Thyroid gland (tissue), 4 donors: ENCODE data around the gene PKP2. TPM values are rescaled to one million over a fixed set of nuclear protein-coding genes. Genes with fewer than 3 reads are reported as not detected.
A peak's percentile ranks its signal among the peaks of the same experiment; 100 is the strongest.

Experiments
- DNase-seq, 2 donors: peaks; one replicate each; pipeline ENCODE4 v3.0.0-alpha.2; 2019
- H3K27ac ChIP-seq, 3 donors: fragments of 200-600 bp; sonication (generic); 1 replicate in 2 of 3; 2 replicates in 1 of 3; pipeline ENCODE4 v1.5.1; 2016 to 2019; ENCODE audit warnings: mild to moderate bottlenecking in 1 of 3, moderate library complexity in 1 of 3
- H3K27me3 ChIP-seq: fragments of 200-600 bp; sonication (generic); one replicate; pipeline ENCODE4 v1.5.1; 2019
- H3K36me3 ChIP-seq, 2 donors: fragments of 200-600 bp; sonication (generic); one replicate each; pipeline ENCODE4 v1.5.1; 2016 to 2019
- H3K4me1 ChIP-seq, 2 donors: fragments of 200-600 bp; sonication (generic); one replicate each; pipeline ENCODE4 v1.5.1; 2017 to 2019
- H3K4me3 ChIP-seq, 3 donors: fragments of 200-600 bp; sonication (generic); replicated peaks in 1 of 3; 1 replicate in 2 of 3; 2 replicates in 1 of 3; pipeline ENCODE4 v1.5.1; 2016; ENCODE audit warnings: mild to moderate bottlenecking in 1 of 3
- H3K9me3 ChIP-seq: fragments of 200-600 bp; sonication (generic); one replicate; pipeline ENCODE4 v1.5.1; 2017
- CTCF ChIP-seq, 6 experiments: fragments of 200-600 bp in 3 of 6; fragments of 450-650 bp in 3 of 6; sonication (generic) in 3 of 6; IDR thresholded peaks; one replicate each; pipeline ENCODE4 v1.5.1; 2016 to 2019; ENCODE audit warnings: antibody characterized with exemption in 6 of 6, mild to moderate bottlenecking in 2 of 6, inconsistent platforms in 1 of 6, moderate library complexity in 1 of 6
- POLR2A ChIP-seq, 2 donors: fragments of 450-650 bp; IDR thresholded peaks; one replicate each; pipeline ENCODE4 v1.6.1; 2017; ENCODE audit warnings: antibody characterized with exemption in 2 of 2, mild to moderate bottlenecking in 2 of 2, moderate library complexity in 1 of 2
- WGBS, 2 donors: methylation state at CpG; one replicate each; pipeline ENCODE4 v1.1.5; 2017; 5-methylcytosine and 5-hydroxymethylcytosine counted together
- intact Hi-C: fragments of 100-400 bp; cut with DNase I; formaldehyde crosslinking; loops from one replicate; pipeline ENCODE4 v1.15.1; 2023
- total RNA-seq, 4 donors: library from RNA; depleted of rRNA; stranded (reverse); fragments of >200 nt; gene quantifications; one replicate each; pipeline ENCODE4 v1.2.3, GENCODE V29; 2016

PKP2 gene
- total RNA-seq, 4 donors from 2014 or later, result 0.27 to 0.92 (median 0.55) TPM

GRCh38 chr12:32922546-32923297 lies 26.1 kb upstream of the PKP2 start:
- H3K4me3 ChIP-seq, result no peak overlapping the region
- TF ChIP-seq POLR2A (IDR thresholded peaks at IDR 0.05) (no peak), CTCF (IDR thresholded peaks at IDR 0.05) (no peak)
- H3K4me1 ChIP-seq, result no peaks in the 10 kb centered on the region
- no peak overlapping the region for H3K27ac ChIP-seq
- H3K9me3 ChIP-seq, result no peaks in the 10 kb centered on the region
- 84 to 89% methylated on average over 8 of the region's 8 CpGs for WGBS, 2 donors
- H3K36me3 ChIP-seq, result no peaks in the 10 kb centered on the region
- DNase-seq, result no peak
- intact Hi-C loops, result no loop called here
- no peaks in the 10 kb centered on the region for H3K27me3 ChIP-seq

DNA sequence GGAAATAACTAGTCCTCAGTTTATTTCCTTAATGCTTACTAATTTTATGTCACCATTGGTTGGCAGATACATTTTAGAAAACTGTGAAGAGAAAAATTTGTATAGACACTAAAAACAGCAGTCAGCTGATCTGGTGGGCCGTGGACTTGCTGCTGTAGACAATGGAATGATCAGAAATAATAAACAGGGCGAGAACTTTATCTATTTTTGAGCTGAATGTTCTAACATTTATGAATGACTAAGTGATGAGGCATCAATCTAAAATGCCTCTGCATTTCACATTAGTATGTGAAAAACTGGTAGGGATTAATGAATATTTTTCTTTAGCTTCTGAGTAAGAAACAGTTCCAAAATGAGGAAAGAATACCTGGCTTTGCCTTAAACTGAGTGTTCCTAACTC lies 24.8 kb upstream of the PKP2 start:
- Histone ChIP-seq H3K36me3 (no peaks in the 10 kb centered on the region), H3K4me3 (no peak overlapping the region), H3K9me3 (no peaks in the 10 kb centered on the region), H3K27me3 (no peaks in the 10 kb centered on the region), H3K4me1 (no peaks in the 10 kb centered on the region), H3K27ac (no peak overlapping the region)
- no peak for TF ChIP-seq CTCF (IDR thresholded peaks at IDR 0.05)
- no peak for TF ChIP-seq POLR2A (IDR thresholded peaks at IDR 0.05)
- intact Hi-C loops, result no loop called here
- WGBS, 2 donors, result 32 to 33% methylated on average over 2 of the region's 2 CpGs
- no peak for DNase-seq

- WGBS, 2 donors, result 65 to 67% methylated on average over 8 of the region's 8 CpGs
- DNase-seq, result no peak
- Histone ChIP-seq H3K4me3 (no peak overlapping the region), H3K4me1 (no peaks in the 10 kb centered on the region), H3K27me3 (no peaks in the 10 kb centered on the region), H3K9me3 (no peaks in the 10 kb centered on the region), H3K36me3 (no peaks in the 10 kb centered on the region), H3K27ac (no peak overlapping the region)
- TF ChIP-seq POLR2A (IDR thresholded peaks at IDR 0.05) (no peak), CTCF (IDR thresholded peaks at IDR 0.05) (no peak)
- intact Hi-C loops, result no loop called here
These were observed 24.0 kb upstream of the PKP2 start for GRCh38 chr12:32920506-32921085.

GRCh38 chr12:32918890-32919801 lies 22.6 kb upstream of the PKP2 start:
- DNase-seq, result peak; percentile 2 to 7
- TF ChIP-seq CTCF (IDR thresholded peaks at IDR 0.05), result peak in 4 of 6 experiments; percentile 22 to 63 (median 46)
- no peak for TF ChIP-seq POLR2A (IDR thresholded peaks at IDR 0.05)
- no peaks in the 10 kb centered on the region for H3K27me3 ChIP-seq
- no peaks in the 10 kb centered on the region for H3K4me1 ChIP-seq
- WGBS, 2 donors, result 47 to 50% methylated on average over 11 of the region's 11 CpGs
- intact Hi-C loops, result no loop called here
- no peak overlapping the region for H3K27ac ChIP-seq
- H3K36me3 ChIP-seq, result no peaks in the 10 kb centered on the region
- no peaks in the 10 kb centered on the region for H3K9me3 ChIP-seq
- H3K4me3 ChIP-seq, result no peak overlapping the region
